Stimulated activated memory B cell treated with anti-CD40 and anti-IgM and Interleukin-4, amounts not matched to agents 10 μg/mL and 1 μg/mL and 100 μg/mL, for 72 hours (primary cell): ENCODE data around the gene GSN.

Experiments used
- ATAC-seq: fragments of 150-1000 bp; cut with Tn5 transposase; 2 replicates; pipeline ENCODE4 v1.10.0; 2021
- H3K27ac Mint-ChIP-seq: one replicate; pipeline ENCODE4 v1.8.0; 2022; ENCODE audit warnings: mild to moderate bottlenecking, mixed read lengths
- H3K27me3 Mint-ChIP-seq: one replicate; pipeline ENCODE4 v1.8.0; 2022; ENCODE audit warnings: mixed read lengths
- H3K36me3 Mint-ChIP-seq: one replicate; pipeline ENCODE4 v1.8.0; 2022; ENCODE audit warnings: mixed read lengths
- H3K4me1 Mint-ChIP-seq: one replicate; pipeline ENCODE4 v1.8.0; 2022; ENCODE audit warnings: mixed read lengths
- H3K4me3 Mint-ChIP-seq: one replicate; pipeline ENCODE4 v1.8.0; 2022; ENCODE audit warnings: mild to moderate bottlenecking, moderate library complexity, mixed read lengths
- H3K9me3 Mint-ChIP-seq: one replicate; pipeline ENCODE4 v1.8.0; 2022; ENCODE audit warnings: mixed read lengths

GSN gene

GRCh38 chr9:121267689-121268597 is at the start of gene GSN:
GSN (plus strand) TSS chr9:121268162; CDS start chr9:121301972, 33,810 bp downstream.
- H3K9me3 Mint-ChIP-seq: no peaks in the 10 kb centered on the region
- H3K36me3 Mint-ChIP-seq: peaks cover 5% of the 10 kb centered on the region
- peak within 1 kb of the TSS; percentile 88 for H3K4me3 Mint-ChIP-seq
- peak; percentile 86 for ATAC-seq
- H3K27ac Mint-ChIP-seq: peak within 1 kb of the TSS; percentile 84
- no peaks in the 10 kb centered on the region for H3K27me3 Mint-ChIP-seq
- peaks cover 38% of the 10 kb centered on the region for H3K4me1 Mint-ChIP-seq

DNA sequence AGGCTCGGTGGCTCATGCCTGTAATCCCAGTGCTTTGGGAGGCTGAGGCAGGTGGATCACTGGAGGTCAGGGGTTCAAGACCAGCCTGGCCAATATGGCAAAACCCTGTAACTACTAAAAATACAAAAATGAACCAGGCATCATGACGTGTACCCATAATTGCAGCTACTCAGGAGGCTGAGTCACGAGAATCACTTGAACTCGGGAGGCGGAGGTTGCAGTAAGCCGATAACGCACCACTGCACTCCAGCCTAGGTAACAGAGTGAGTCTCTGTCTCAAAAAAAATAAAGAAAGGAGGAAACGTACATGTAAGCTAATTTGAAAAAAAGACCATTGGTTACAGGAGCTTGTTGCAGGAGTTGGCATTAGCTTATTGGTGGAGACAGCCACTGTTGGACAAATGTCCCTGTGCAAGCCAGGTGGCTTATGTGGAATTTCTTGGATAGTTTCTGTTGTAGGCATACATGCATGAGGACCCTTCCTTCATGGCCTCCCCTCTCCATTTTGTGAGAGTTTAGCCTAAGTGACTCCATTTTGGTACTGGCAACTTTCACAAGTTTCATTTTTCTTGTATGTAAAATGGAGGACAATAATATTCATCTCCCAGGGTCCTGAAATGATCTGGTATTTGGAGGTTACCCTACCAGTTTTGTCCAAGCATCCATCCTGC is 49.5 kb upstream of the GSN start:
- no peaks in the 10 kb centered on the region for H3K9me3 Mint-ChIP-seq
- peaks cover 24% of the 10 kb centered on the region for H3K4me1 Mint-ChIP-seq
- no peak for ATAC-seq
- H3K27ac Mint-ChIP-seq: peak overlapping the region; percentile 79
- no peaks in the 10 kb centered on the region for H3K27me3 Mint-ChIP-seq
- H3K36me3 Mint-ChIP-seq: peaks cover 50% of the 10 kb centered on the region
- no peak overlapping the region for H3K4me3 Mint-ChIP-seq

GRCh38 chr9:121219530-121219929 is 48.4 kb upstream of the GSN start:
- no peak overlapping the region for H3K4me3 Mint-ChIP-seq
- H3K36me3 Mint-ChIP-seq: peaks cover 48% of the 10 kb centered on the region
- no peak overlapping the region for H3K27ac Mint-ChIP-seq
- no peaks in the 10 kb centered on the region for H3K27me3 Mint-ChIP-seq
- no peak for ATAC-seq
- H3K4me1 Mint-ChIP-seq: peaks cover 17% of the 10 kb centered on the region
- H3K9me3 Mint-ChIP-seq: no peaks in the 10 kb centered on the region

GRCh38 chr9:121220996-121221663 is 46.8 kb upstream of the GSN start:
- no peaks in the 10 kb centered on the region for H3K27me3 Mint-ChIP-seq
- H3K9me3 Mint-ChIP-seq: no peaks in the 10 kb centered on the region
- H3K27ac Mint-ChIP-seq: no peak overlapping the region
- no peak overlapping the region for H3K4me3 Mint-ChIP-seq
- peaks cover 40% of the 10 kb centered on the region for H3K36me3 Mint-ChIP-seq
- no peak for ATAC-seq
- H3K4me1 Mint-ChIP-seq: peaks cover 16% of the 10 kb centered on the region

- Mint-ChIP-seq H3K4me3 (no peak overlapping the region), H3K4me1 (peaks cover 11% of the 10 kb centered on the region), H3K9me3 (no peaks in the 10 kb centered on the region), H3K27me3 (no peaks in the 10 kb centered on the region), H3K27ac (no peak overlapping the region), H3K36me3 (peaks cover 35% of the 10 kb centered on the region)
- ATAC-seq: no peak
These were observed 46.3 kb upstream of the GSN start for GRCh38 chr9:121221664-121222055.

DNA sequence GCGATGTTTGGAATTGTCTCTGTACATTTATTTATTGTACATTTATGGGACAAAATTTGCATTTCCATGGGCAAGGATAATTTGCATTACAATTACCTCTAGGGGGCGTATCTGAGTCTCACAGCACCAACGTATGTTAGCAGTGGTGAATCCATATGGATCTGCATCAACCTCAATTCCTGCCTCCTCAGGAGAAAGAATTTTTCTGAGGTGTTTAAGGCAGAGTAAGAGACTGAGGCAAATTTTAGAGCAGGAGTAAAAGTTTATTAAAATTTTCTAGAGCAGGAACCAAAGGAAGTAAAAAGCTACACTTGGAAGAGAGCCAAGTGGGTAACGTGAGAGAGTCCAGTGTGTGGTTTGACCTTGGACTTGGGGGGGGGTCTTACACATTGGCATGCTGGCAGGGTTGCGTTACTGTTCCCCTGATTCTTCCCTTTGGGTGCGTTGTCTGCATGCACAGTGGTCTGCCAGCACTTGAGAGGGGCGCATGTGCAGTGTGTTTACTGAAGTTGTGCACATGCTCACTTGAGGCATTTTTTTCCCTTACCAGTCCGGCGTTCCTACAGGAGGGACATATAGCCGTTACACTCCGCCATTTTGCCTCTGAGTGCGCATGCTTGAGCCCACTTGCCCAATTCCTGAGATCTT is 45.3 kb upstream of the GSN start:
- Mint-ChIP-seq H3K36me3 (peaks cover 32% of the 10 kb centered on the region), H3K4me3 (no peak overlapping the region), H3K27ac (no peak overlapping the region), H3K4me1 (peaks cover 9% of the 10 kb centered on the region), H3K9me3 (no peaks in the 10 kb centered on the region), H3K27me3 (no peaks in the 10 kb centered on the region)
- no peak for ATAC-seq

- H3K36me3 Mint-ChIP-seq: peaks cover 25% of the 10 kb centered on the region
- H3K27ac Mint-ChIP-seq: no peak overlapping the region
- no peak overlapping the region for H3K4me3 Mint-ChIP-seq
- no peaks in the 10 kb centered on the region for H3K4me1 Mint-ChIP-seq
- H3K27me3 Mint-ChIP-seq: no peaks in the 10 kb centered on the region
- ATAC-seq: no peak
- H3K9me3 Mint-ChIP-seq: no peaks in the 10 kb centered on the region
These were observed 42.7 kb upstream of the GSN start for GRCh38 chr9:121225240-121225639.

DNA sequence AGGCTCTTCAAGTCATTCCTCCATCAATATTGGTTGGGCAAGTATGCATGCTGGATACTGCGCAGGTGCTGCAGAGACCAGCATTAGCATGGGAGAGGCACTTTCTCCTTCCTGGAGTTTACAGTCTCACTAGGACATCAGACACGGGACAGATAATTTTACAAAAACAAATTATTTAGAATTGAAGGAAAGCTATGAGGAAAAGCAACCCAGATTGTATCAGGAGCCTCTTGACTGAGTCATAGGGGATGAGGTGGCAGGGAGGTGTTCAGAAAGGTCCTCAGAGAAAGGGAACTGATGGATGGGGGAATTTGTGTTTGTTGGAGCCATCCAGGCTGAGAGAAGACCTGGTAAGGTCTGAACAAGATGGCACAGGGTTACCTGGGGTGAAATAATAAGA is 41.8 kb upstream of the GSN start:
- Mint-ChIP-seq H3K9me3 (no peaks in the 10 kb centered on the region), H3K36me3 (peaks cover 24% of the 10 kb centered on the region), H3K4me1 (no peaks in the 10 kb centered on the region), H3K4me3 (no peak overlapping the region), H3K27ac (no peak overlapping the region), H3K27me3 (no peaks in the 10 kb centered on the region)
- ATAC-seq: no peak

- Mint-ChIP-seq H3K4me3 (no peak overlapping the region), H3K9me3 (no peaks in the 10 kb centered on the region), H3K36me3 (peaks cover 30% of the 10 kb centered on the region), H3K4me1 (no peaks in the 10 kb centered on the region), H3K27me3 (no peaks in the 10 kb centered on the region), H3K27ac (no peak overlapping the region)
- ATAC-seq: no peak
These were observed 40.1 kb upstream of the GSN start for GRCh38 chr9:121227862-121228261.

DNA sequence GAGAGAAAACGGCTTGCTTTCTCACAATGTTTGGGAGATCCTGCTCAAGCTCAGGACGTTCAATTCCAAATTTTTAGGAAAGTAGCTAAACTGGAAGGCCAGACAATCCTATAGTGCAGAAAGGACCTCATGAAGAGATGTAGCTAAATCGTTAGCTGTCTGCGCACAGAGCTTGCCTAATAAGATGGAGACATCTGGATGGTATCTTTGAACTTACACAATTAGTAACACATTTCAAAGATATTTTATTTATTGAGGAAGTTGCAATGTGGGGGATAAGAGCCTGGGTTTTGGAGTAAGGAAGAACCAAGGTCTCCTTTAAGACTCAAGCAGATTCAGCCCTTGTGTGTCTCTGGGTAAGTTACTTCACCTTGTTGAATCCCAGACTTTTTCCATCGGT is 37.7 kb upstream of the GSN start:
- Mint-ChIP-seq H3K9me3 (no peaks in the 10 kb centered on the region), H3K4me1 (no peaks in the 10 kb centered on the region), H3K4me3 (no peak overlapping the region), H3K27ac (no peak overlapping the region), H3K36me3 (peaks cover 35% of the 10 kb centered on the region), H3K27me3 (no peaks in the 10 kb centered on the region)
- no peak for ATAC-seq

GRCh38 chr9:121232251-121232650 is 35.7 kb upstream of the GSN start:
- Mint-ChIP-seq H3K27me3 (no peaks in the 10 kb centered on the region), H3K4me1 (no peaks in the 10 kb centered on the region), H3K36me3 (peaks cover 55% of the 10 kb centered on the region), H3K4me3 (no peak overlapping the region), H3K27ac (no peak overlapping the region), H3K9me3 (no peaks in the 10 kb centered on the region)
- no peak for ATAC-seq

DNA sequence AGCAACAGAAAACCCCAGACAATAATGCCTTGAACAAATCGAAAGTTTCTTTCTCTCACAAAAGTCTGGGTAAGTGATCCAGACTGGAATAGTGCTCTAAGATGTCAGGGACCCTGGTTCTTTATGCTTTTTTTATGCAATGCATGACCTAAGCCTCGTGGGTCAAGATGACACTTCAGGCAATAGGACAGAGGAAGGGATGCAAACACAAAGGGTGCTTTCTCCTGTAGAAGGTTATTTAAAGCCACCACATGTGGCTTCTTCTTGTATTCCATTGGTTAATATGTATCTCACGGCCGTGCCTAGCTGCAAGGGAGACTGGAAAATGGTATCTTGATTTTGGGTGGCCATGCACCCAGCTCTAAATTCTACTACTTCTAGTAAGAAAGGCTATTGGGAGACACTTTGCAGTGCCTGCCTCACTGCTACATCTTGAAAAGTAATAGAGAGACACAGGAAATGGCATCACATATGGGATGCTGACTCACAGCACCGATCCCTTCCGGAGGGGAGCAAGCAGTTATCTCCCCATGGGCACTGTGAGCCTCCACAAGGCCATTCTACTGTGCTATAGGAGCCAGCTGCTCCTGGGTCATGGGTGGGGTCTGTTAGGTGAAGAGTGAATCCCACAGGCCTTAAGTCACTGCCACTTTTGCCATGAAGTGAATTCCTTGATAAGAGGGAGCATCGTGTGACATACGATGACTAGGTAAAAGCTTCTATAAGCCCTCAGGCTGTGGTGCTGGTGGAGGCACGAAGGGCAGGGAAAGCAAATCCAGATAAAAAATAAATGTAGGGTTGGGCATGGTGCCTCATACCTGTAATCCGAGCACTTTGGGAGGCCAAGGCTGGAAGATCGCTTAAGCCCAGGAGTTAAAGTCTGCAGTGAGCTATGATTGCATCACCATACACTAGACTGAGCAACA is 33.8 kb upstream of the GSN start:
- peaks cover 68% of the 10 kb centered on the region for H3K36me3 Mint-ChIP-seq
- H3K27ac Mint-ChIP-seq: no peak overlapping the region
- ATAC-seq: no peak
- no peaks in the 10 kb centered on the region for H3K27me3 Mint-ChIP-seq
- H3K9me3 Mint-ChIP-seq: no peaks in the 10 kb centered on the region
- H3K4me3 Mint-ChIP-seq: no peak overlapping the region
- no peaks in the 10 kb centered on the region for H3K4me1 Mint-ChIP-seq

GRCh38 chr9:121234832-121235161 is 33.2 kb upstream of the GSN start:
- no peak for ATAC-seq
- Mint-ChIP-seq H3K9me3 (no peaks in the 10 kb centered on the region), H3K4me3 (no peak overlapping the region), H3K27ac (no peak overlapping the region), H3K36me3 (peaks cover 72% of the 10 kb centered on the region), H3K4me1 (no peaks in the 10 kb centered on the region), H3K27me3 (no peaks in the 10 kb centered on the region)

- no peaks in the 10 kb centered on the region for H3K27me3 Mint-ChIP-seq
- no peaks in the 10 kb centered on the region for H3K9me3 Mint-ChIP-seq
- H3K4me3 Mint-ChIP-seq: no peak overlapping the region
- peaks cover 80% of the 10 kb centered on the region for H3K36me3 Mint-ChIP-seq
- H3K27ac Mint-ChIP-seq: no peak overlapping the region
- ATAC-seq: no peak
- H3K4me1 Mint-ChIP-seq: no peaks in the 10 kb centered on the region
These were observed 32.5 kb upstream of the GSN start for GRCh38 chr9:121235512-121235911.
